Upper lobe of right lung (tissue), 1 donor: ENCODE data around the gene MTURN. TPM values are rescaled to one million over a fixed set of nuclear protein-coding genes. Genes with fewer than 3 reads are reported as not detected.

ENCODE experiments used
- ATAC-seq: fragments of 200-7000 bp; cut with Tn5 transposase; one replicate; pipeline ENCODE4 v1.9.1; 2020; ENCODE audit warnings: mild to moderate bottlenecking, moderate library complexity
- DNase-seq: peaks from one replicate; pipeline ENCODE4 v3.0.0-alpha.2; 2020
- H3K27ac ChIP-seq: fragments of 200-600 bp; one replicate; pipeline ENCODE4 v1.8.0; 2022
- H3K27me3 ChIP-seq: fragments of 200-600 bp; one replicate; pipeline ENCODE4 v1.8.0; 2022; ENCODE audit warnings: mild to moderate bottlenecking
- H3K36me3 ChIP-seq: fragments of 200-600 bp; one replicate; pipeline ENCODE4 v1.8.0; 2022
- H3K4me1 ChIP-seq: fragments of 200-600 bp; one replicate; pipeline ENCODE4 v1.8.0; 2022
- H3K4me3 ChIP-seq: fragments of 200-600 bp; one replicate; pipeline ENCODE4 v1.8.0; 2022; ENCODE audit warnings: mild to moderate bottlenecking
- H3K9me3 ChIP-seq: fragments of 200-600 bp; one replicate; pipeline ENCODE4 v1.8.0; 2022
- intact Hi-C: fragments of 100-400 bp; cut with DNase I; formaldehyde crosslinking; loops from one replicate; pipeline ENCODE4 v1.11.0; 2022
- total RNA-seq: library from RNA; stranded (reverse); fragmentation: NEBNext Ultra II Directional; extraction: Animal tissue kit (Norgen Biotek cat#: 25700); gene quantifications from one replicate; pipeline ENCODE4 v1.2.1, GENCODE V29; 2021
- TF ChIP-seq, protein P1 (sequence below): fragments of 200-600 bp; IDR thresholded peaks from one replicate; pipeline ENCODE4 v1.8.0; 2022; ENCODE audit warnings: antibody characterized with exemption
- donor health status: DM: no; HTN: yes; CAD: no; lungs with severe emphysema.

MTURN gene
- total RNA-seq, 1 donor from 2014 or later: 31.3 TPM

GRCh38 chr7:30144657-30145306 is 10.0 kb downstream of the MTURN start:
- Histone ChIP-seq H3K36me3 (no peaks in the 10 kb centered on the region), H3K4me3 (no peak overlapping the region), H3K4me1 (peaks cover 69% of the 10 kb centered on the region), H3K27me3 (no peaks in the 10 kb centered on the region), H3K27ac (no peak overlapping the region), H3K9me3 (no peaks in the 10 kb centered on the region)
- intact Hi-C loops: no loop called here
- DNase-seq (no peak), ATAC-seq (no peak)
- TF ChIP-seq, protein P1, sequence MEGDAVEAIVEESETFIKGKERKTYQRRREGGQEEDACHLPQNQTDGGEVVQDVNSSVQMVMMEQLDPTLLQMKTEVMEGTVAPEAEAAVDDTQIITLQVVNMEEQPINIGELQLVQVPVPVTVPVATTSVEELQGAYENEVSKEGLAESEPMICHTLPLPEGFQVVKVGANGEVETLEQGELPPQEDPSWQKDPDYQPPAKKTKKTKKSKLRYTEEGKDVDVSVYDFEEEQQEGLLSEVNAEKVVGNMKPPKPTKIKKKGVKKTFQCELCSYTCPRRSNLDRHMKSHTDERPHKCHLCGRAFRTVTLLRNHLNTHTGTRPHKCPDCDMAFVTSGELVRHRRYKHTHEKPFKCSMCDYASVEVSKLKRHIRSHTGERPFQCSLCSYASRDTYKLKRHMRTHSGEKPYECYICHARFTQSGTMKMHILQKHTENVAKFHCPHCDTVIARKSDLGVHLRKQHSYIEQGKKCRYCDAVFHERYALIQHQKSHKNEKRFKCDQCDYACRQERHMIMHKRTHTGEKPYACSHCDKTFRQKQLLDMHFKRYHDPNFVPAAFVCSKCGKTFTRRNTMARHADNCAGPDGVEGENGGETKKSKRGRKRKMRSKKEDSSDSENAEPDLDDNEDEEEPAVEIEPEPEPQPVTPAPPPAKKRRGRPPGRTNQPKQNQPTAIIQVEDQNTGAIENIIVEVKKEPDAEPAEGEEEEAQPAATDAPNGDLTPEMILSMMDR: no peak

- Histone ChIP-seq H3K27ac (no peak overlapping the region), H3K36me3 (no peaks in the 10 kb centered on the region), H3K27me3 (no peaks in the 10 kb centered on the region), H3K4me1 (peaks cover 63% of the 10 kb centered on the region), H3K4me3 (no peak overlapping the region), H3K9me3 (no peaks in the 10 kb centered on the region)
- TF ChIP-seq, protein P1: no peak
- no peak for ATAC-seq
- no peak for DNase-seq
- intact Hi-C loops: no loop called here
Measured at GRCh38 chr7:30145426-30145970, 10.7 kb downstream of the MTURN start.

GRCh38 chr7:30146127-30146612 is 11.4 kb downstream of the MTURN start:
- Histone ChIP-seq H3K27me3 (no peaks in the 10 kb centered on the region), H3K36me3 (no peaks in the 10 kb centered on the region), H3K27ac (no peak overlapping the region), H3K4me1 (peaks cover 59% of the 10 kb centered on the region), H3K9me3 (no peaks in the 10 kb centered on the region), H3K4me3 (no peak overlapping the region)
- TF ChIP-seq, protein P1: no peak
- intact Hi-C loops: no loop called here
- DNase-seq: no peak
- no peak for ATAC-seq

DNA sequence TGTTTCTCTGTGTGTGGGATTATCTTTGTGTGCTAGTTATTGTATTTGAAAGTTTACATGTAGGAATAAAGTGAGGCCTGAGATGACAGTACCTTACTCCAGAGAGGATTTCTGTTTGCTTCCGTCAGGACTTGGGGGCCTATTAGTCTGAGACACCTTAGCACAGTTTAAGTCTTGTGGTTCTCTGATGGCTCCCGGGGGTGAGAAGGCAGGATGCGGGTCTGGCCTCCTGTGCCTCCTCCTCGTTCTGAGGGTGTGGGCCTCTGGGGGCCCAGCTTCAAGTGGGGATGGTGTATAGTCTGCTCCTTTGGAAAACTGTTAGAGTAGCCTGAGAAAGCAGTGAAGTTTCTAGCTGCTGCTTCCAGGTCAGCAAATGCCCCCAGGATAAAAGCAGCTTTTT is 12.4 kb downstream of the MTURN start:
- TF ChIP-seq, protein P1: no peak
- Histone ChIP-seq H3K4me1 (peaks cover 49% of the 10 kb centered on the region), H3K27ac (no peak overlapping the region), H3K27me3 (no peaks in the 10 kb centered on the region), H3K4me3 (no peak overlapping the region), H3K9me3 (no peaks in the 10 kb centered on the region), H3K36me3 (peaks cover 10% of the 10 kb centered on the region)
- intact Hi-C loops: no loop called here
- DNase-seq: no peak
- ATAC-seq: no peak

DNA sequence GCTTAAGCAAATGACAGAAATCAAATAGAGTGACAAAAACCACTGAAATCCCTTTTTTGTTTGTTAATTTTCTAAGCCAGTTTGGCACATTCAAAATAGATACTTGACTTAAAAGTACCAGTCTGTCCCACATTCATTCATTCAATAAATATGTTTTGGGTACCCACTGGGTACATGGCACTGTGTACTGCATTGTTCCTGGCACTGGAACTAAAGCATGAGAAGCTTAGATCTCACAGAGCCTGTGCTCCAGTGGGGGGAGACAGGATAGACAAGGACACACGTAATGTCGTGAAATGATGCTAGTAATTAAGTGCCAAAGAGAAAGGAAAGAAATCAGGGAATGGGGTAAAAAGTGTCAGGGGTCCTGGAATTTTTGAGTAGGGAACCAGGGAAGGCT is 13.0 kb downstream of the MTURN start:
- Histone ChIP-seq H3K36me3 (peaks cover 15% of the 10 kb centered on the region), H3K4me3 (no peak overlapping the region), H3K4me1 (peaks cover 43% of the 10 kb centered on the region), H3K9me3 (no peaks in the 10 kb centered on the region), H3K27me3 (no peaks in the 10 kb centered on the region), H3K27ac (no peak overlapping the region)
- no peak for ATAC-seq
- TF ChIP-seq, protein P1: no peak
- intact Hi-C loops: no loop called here
- DNase-seq: no peak
